ENCODE data around the gene MRPL14.
A peak's percentile ranks its signal among the peaks of the same experiment; 100 is the strongest.

Gene MRPL14

DNA sequence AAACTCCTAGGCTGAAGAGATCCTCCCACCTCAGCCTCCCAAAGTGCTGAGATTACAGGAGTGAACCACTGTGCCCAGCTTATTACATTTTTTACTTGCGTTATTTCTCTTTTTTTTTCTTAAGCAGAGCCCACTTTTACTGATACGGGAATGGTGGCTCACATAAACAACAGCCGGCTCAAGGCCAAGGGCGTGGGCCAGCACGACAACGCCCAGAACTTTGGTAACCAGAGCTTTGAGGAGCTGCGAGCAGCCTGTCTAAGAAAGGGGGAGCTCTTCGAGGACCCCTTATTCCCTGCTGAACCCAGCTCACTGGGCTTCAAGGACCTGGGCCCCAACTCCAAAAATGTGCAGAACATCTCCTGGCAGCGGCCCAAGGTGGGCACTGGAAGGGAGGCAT, 41.9 kb upstream of the MRPL14 start:
- ChIA-PET POLR2A (ENCODE audit: low non-redundant PET) (no interaction called here), CTCF (no interaction called here)
- DNase-seq (ENCODE audit: low spot score) = no peak
- peak overlapping the region; percentile 61 for H3K27ac ChIP-seq
- TF ChIP-seq, protein P1, sequence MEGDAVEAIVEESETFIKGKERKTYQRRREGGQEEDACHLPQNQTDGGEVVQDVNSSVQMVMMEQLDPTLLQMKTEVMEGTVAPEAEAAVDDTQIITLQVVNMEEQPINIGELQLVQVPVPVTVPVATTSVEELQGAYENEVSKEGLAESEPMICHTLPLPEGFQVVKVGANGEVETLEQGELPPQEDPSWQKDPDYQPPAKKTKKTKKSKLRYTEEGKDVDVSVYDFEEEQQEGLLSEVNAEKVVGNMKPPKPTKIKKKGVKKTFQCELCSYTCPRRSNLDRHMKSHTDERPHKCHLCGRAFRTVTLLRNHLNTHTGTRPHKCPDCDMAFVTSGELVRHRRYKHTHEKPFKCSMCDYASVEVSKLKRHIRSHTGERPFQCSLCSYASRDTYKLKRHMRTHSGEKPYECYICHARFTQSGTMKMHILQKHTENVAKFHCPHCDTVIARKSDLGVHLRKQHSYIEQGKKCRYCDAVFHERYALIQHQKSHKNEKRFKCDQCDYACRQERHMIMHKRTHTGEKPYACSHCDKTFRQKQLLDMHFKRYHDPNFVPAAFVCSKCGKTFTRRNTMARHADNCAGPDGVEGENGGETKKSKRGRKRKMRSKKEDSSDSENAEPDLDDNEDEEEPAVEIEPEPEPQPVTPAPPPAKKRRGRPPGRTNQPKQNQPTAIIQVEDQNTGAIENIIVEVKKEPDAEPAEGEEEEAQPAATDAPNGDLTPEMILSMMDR (conservative IDR thresholded peaks at IDR 0.05; ENCODE audit: low read depth) = no peak

DNA sequence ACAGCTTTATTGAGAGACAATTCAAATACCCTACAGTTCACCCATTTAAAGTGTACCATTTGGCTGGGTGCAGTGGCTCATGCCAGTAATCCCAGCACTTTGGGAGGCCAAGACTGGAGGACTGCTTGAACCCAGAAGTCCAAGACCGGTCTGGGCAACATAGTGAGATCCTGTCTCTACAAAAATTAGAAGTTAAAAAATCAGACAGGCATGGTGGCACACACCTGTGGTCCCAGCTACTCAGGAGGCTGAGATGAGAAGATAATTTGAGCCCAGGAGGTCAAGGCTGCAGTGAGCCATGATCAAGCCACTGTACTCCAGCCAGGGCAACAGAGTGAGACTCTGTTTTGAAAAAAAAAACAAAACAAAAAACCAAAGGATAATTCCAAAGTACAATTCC, 40.3 kb upstream of the MRPL14 start:
- DNase-seq (ENCODE audit: low spot score) = no peak
- CTCF ChIA-PET = no interaction called here
- TF ChIP-seq, protein P1 (conservative IDR thresholded peaks at IDR 0.05; ENCODE audit: low read depth) = no peak
- POLR2A ChIA-PET (ENCODE audit: low non-redundant PET) = no interaction called here
- no peak overlapping the region for H3K27ac ChIP-seq

DNA sequence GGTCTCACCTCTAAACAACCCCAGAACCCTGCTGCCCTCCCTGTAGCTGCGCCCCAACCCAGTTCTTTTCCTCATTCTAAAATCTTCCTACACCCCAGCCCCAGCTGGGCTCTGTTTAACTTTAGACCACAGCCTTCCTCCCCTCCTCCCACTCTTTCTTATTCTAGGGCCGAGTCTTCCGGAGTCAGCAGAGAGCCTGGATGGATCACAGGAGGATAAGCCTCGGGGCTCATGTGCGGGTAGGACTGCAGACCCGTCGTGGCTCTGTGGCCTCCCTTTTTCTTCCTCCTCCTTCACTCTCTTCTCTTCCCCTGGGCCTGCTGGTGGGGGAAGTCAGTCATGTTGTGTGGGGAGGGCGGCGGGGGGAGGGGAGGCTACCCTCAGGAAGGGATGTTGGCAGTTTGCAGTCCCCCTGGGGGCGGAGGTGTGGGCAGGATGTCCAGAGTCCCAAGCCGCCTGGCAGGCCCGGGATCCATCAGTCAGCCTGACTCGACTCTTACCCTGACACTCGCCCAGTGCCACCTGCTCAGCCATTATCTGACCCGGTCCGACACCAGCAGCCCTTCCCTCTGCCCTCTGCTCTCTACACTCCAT, 39.4 kb upstream of the MRPL14 start:
- CTCF ChIA-PET = no interaction called here
- POLR2A ChIA-PET (ENCODE audit: low non-redundant PET) = no interaction called here

DNA sequence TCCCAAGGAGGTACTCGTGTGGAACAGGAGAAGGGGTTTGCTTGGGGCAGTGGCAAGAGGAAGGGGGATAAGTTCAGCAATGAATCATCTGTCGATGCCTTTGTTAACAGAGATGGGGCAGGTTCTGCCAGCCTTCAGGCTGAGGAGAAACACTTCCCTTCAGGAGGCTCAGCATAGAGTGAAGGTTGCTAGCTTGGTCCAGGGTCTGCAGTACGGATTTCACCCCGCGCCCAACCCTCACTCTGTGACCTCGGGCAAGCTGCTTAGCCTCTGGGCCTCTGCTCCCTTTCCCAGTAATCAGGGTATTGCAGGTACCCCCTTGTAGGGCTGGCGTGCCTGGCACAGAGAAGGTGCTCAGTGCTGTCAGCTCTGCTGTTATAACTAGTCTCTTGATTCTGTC, 38.9 kb upstream of the MRPL14 start:
- TF ChIP-seq, protein P1 (conservative IDR thresholded peaks at IDR 0.05; ENCODE audit: low read depth) = no peak
- POLR2A ChIA-PET (ENCODE audit: low non-redundant PET) = no interaction called here
- H3K27ac ChIP-seq = no peak overlapping the region
- DNase-seq (ENCODE audit: low spot score) = no peak
- CTCF ChIA-PET = no interaction called here

More for the DNA sequence above, 39.4 kb upstream of the MRPL14 start:
- DNase-seq (ENCODE audit: low spot score) = no peak
- TF ChIP-seq, protein P1 (conservative IDR thresholded peaks at IDR 0.05; ENCODE audit: low read depth) = no peak
- H3K27ac ChIP-seq = no peak overlapping the region

DNA sequence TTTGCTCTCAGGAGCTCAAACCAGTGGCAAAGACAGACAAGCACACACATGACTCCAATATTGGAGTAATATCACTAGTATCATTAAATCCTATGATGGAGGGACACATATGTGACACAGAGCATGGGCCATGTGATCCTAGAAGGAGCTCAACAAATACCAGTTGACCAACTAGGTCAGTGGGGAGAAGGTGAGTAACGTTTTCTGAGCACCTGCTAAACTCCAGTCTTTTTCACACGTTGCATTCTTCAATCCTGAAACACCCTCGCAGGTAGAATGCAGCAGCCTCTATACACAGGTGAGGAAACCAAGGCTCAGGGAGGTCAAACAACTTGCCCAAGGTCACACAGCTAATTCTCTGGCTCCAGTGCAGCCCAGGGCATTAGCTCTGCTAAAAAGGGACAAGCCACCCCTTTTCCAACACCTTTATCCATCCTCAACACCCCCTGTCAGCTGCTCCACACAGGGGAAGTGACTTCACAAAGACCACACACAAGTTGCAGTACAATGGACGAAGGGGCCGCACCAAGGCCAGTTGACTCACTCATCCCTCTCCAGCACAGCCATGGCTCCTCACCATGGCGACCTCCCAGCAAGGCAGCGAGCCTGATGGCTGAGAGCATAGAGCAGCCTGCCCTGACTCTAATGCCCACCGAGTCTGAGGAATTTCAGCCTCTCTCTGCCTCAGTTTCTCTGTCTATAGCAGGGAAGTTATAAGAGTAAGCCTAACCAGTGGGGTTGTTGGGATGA, 35.8 kb upstream of the MRPL14 start:
- CTCF ChIA-PET = interaction anchor here (0.6 to 2.8 kb wide), 5 partner anchors 9 to 88 kb away, joined by 3 to 13 read pairs (median 7); no protein-coding TSS in a partner anchor
- no peak for DNase-seq (ENCODE audit: low spot score)
- TF ChIP-seq, protein P1 (conservative IDR thresholded peaks at IDR 0.05; ENCODE audit: low read depth) = no peak
- no peak overlapping the region for H3K27ac ChIP-seq
- POLR2A ChIA-PET (ENCODE audit: low non-redundant PET) = no interaction called here

DNA sequence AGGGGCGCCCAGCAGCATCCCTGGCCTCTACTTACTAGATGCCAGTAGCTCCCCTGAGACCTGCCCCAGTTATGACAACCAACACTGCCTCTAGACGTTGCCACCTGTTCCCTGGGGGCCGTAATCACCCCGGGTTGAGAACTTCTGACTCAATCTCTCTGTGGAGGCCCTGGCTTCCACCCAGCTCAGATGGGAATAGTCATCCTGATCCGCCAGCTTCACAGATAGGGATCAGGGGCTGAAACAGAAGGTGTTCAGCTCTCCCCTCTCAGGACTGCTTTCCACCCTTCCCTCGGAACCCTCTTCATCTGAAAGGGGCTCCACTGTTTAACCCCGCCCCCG, 34.7 kb upstream of the MRPL14 start:
- peak; percentile 64 for DNase-seq (ENCODE audit: low spot score)
- POLR2A ChIA-PET (ENCODE audit: low non-redundant PET) = interaction anchor here (1.0 kb wide), 1 partner anchor 85 kb away, joined by 3 read pairs; the partner anchor contains the start of gene HSP90AB1
- TF ChIP-seq, protein P1 (conservative IDR thresholded peaks at IDR 0.05; ENCODE audit: low read depth) = no peak
- H3K27ac ChIP-seq = no peak overlapping the region
- CTCF ChIA-PET = interaction anchor here (0.6 to 2.8 kb wide), 4 partner anchors 11 to 116 kb away, joined by 3 to 13 read pairs (median 5); no protein-coding TSS in a partner anchor

All from RWPE1 (cell line).